Activated CD4-positive, alpha-beta T cell treated with anti-CD3 and anti-CD28 coated beads, Interleukin-2, Interleukin-6, amounts not matched to agents 100 ng/mL and 50 ng/mL, durations not matched to agents 16 hours and 8 hours (primary cell): ENCODE measurements around the gene SRRM1.

ENCODE experiments used
- DNase-seq: peaks from one replicate; pipeline ENCODE4 v3.0.0-alpha.2; 2020

Gene SRRM1

DNA sequence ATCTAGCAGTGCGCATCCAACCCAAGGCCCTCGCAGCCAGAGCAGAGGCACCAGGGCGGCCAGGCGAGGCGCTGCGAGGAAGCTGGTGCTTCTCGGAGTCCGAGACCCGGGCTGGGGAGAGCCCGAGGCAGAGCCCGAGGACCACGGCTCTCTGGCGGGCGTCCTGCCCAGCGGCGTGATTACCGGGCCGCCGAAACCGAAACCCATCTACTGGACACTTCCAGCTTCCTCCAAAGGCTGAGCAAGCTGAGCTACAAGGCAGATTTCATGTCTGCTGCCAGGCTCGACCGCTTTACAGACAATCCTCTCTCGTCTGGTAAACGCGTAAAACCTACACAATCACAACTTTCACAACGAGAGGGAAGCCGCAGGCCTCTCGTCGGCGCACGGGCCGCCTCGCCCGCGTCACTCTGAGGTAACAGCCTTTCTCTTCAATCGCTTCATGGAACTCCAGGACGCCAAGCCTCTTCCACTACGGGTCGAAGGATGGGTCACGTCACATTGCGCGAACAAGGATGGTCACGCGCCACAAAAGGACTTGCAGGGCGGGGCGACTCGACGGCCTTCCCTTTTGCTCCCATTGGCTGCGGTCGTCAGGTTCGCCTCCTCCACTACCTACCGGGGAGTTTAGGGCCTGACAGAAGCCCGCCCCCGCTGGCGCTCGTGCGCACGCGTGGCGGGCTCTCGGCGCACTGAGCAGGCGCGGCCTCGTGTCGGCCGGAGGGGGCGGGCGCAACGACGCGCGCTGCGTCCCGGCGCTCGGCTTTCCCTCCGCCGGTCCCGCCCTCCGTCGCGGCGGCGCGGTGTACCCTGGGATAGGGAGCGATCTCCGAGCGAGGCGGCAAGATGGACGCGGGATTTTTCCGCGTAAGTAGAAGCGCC is at the start of gene SRRM1:
Gene SRRM1, plus strand, starts transcription at position 822 of the 882 bp plus-strand sequence. Its CDS starts 25 bp downstream, at position 847.
- DNase-seq: peak; percentile 99

GRCh38 chr1:24594328-24594598 is 48.8 kb upstream of the SRRM1 start:
- DNase-seq: no peak

- no peak for DNase-seq
Measured at GRCh38 chr1:24596401-24596880, 46.7 kb upstream of the SRRM1 start.

DNA sequence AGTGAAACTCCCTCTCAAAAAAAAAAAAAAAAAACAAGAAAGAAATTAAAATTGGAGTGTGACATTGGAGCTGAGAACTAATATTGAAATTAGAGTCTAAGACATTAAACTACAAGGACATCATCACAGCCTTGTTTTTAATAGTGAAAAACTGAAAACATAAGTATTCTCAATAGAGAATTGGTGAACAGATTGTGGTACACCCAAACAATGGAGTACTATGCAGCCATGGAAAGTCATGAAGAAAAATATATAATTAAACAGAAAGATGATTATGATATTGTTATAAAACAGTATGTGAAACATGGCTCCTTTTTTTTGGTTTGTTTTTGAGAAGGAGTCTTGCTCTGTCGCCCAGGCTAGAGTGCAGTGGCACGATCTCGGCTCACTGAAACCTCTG is 43.8 kb upstream of the SRRM1 start:
- no peak for DNase-seq

DNA sequence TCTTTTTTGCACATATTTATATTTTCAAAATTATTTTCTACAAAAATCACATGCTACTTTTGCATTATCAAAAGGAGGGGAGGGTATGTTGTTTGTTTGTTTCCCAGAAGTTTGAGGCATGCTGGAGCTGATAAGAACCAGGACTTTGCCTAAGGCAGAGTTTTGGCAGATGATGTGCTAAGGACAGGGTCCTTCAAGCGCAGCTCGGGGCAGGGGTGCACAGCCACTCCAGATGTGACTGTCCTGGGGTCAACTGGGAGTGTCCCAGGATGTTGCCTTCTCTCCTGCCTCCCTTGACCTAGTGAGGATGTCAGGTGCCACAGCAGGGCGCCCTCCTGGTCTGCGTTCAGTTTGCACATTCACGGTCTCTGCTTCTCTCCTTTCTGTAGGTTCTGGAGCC is 42.6 kb upstream of the SRRM1 start:
- no peak for DNase-seq

GRCh38 chr1:24605534-24606295 is 37.4 kb upstream of the SRRM1 start:
- no peak for DNase-seq

DNA sequence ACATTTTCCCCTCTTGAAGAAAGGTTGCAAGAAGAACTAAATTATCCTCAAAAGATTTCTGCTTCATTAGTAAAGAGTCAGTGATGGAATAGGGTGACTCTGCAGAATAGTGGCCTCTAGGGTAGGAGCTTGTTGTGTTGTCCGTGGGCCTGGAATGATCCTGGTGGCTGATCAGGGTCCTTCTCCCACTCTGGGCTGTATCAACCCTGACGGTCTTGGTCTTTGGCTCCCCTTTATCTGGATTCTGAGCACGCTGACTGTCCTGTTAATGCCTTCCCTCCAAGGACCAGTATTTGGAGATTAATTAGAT is 36.9 kb upstream of the SRRM1 start:
- DNase-seq: no peak

DNA sequence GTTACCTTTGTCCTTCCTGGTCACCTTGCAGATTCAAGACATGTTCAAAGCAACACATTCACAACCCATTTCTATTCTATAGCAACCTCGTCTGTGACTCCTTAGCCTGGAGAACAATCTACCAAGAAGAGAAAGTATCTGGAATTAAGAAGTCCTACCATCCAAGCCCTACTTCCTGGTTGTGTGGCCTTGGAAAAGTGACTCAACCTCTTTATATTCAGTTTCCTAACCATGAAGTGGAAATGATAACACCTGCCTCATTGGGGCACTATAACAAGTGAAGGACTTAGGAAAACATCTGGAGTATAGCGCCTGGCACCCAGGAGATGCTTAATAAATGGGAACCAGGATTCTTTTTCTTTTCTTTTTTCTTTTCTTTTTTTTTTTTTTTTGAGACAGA is 36.5 kb upstream of the SRRM1 start:
- no peak for DNase-seq

DNA sequence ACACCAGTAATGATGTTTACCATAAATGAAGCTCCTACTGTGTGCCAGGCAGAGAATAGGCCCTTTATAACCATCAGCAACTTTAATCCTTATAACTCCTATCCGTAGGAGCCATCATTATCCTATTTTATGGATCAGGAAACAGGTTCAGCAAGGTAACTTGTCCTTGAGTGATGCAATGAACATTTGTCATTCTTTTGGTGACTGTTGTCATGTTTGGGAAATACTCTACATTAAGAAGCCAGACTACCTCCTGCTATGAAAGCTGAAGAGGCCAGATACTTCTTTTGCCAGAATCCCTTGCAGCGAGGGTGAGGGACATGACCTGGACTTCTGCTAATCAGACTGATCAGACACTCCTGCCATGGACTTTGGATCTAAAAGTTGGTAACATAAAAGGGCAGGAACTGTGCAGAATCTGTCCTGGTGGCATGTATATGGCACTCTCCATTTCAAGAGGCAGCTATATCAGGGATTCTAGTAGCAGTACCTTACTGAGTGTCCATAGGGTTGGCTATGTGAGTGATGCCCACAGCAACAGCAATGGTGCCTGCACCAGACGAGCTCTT is 33.1 kb upstream of the SRRM1 start:
- DNase-seq: no peak

DNA sequence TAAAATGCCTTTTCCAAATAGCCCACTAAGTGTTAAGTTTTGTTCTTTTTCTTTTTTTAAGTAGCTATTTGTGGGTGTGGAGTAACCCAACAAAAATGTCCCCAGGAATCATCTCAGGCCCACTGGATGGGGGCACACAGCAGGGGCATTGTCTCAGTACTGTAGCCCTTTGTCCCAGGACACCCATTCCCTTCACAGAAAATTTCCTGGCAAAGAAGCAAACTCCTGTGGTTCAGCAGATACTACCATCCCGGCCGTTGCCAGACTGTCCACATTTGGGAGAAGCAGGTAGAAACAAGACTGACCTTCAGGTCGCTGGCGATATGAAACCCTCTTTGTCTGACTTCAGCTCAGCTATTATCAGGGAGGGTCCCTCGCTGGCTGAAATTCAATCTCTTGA is 23.7 kb upstream of the SRRM1 start:
- no peak for DNase-seq

DNA sequence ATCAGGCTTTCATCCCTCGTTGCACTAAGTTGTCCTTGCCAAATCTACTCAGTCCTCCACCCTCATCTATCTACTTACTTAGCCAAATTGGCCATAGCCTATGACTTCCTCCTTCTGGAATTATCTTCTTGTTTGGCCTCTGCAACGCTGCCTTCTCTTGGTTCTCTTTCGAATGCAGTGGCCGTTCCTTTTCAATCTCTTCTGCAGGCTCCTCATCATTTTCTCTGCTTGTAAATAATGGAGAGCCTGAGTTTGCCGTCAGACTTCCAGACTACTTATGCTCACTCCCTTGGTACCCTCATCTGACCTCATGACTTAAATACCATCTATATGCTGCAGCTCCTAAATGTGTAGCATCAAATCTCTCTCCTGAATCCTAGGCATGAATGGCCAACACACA is 22.4 kb upstream of the SRRM1 start:
- no peak for DNase-seq

- DNase-seq: no peak
Measured at GRCh38 chr1:24621121-24621520, 22.0 kb upstream of the SRRM1 start.

DNA sequence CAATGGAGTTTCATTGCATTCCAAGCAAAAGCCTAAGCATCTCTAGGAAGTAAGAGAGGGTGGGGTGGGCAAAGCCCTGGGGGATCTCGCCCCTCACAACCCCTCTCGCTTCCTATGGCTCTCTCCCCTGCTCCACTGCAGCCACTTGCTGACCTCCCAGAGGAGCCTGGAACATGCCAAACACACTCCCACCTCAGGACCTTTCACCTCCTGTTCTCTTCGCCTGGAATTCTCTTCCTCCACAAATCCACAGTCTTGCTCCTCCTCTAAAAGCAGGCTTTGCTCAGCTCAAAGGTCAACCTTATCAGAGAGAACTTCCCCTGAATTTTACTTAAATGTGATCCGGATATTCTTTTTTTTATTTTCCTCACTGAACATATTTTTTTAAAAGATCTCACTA is 20.9 kb upstream of the SRRM1 start:
- DNase-seq: no peak

DNA sequence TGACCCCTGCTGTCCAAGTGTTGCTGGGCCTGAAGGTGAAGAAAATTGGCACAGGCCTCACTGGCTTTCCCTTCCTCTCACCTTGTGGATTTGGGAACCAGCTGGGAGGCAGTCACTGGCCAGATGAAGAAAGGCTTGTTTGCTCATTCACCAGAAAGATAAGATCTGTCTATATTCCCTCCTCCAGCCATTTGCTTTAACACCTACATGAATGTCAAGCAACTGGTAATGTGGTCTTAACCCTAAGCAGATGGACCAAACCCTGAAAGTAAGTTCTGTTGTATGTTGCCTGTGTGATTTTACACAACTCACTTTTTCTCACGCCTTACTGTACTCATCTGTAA is 10.3 kb upstream of the SRRM1 start:
- no peak for DNase-seq

DNA sequence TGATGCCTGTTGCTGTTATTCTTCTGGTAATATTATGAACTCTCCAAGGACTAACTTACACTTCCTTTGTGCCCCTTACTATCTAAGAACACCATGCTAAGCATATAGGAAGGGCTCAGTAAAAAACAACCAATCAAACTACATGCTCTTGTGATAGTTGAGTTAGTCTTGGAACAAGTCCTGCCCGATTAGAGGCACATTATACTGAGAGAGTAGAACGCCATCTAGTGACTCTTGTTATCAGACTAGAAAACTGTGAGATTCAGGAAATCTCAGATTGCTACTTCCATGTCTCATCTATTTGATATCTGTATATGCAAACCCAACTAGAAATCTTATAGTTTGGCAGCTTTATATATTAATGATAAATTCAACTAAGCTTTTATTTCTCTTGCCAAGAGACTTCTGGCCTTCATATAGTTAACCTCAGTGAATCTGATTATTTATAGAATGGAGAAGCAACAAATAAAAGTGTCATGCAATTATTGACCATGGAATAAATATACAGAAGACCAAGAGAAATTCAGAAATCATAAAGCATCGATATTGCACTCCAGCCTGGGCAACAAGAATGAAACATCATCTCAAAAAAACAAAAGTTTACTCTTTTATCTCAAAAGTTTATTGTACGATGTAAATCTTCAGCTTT is 7.8 kb upstream of the SRRM1 start:
- DNase-seq: peak; percentile 60

DNA sequence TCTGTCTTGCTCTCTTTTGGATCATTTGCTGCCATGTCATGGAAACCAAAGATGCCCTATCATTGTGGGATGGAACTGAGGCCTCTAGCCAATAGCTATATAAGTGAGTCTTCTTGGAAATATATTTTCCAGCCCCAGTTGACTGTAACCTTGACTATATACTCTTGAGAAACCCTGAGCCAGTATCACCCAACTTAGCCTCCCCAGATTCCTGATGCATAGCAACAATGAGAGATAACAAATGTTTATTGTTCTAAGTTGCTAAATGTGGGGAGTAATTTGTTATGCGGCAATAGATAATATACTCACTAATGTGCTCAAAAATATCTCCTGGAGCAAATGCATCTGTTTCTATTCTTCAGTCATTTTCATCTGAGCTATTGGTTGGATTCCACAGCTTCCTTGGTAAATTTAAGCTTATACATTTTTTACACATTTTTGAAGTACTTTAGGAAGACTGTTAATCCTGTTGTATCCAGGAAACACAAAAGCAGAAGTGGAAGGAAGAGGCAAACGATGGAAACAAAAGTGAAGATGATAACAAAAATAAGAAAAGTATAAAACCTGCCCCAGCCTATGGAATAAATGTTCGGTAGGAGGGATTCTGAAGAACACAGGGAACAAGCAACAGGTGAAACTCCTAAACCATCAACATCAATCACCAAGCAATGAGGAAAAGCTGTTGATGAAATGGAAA is 6.3 kb upstream of the SRRM1 start:
- DNase-seq: no peak

DNA sequence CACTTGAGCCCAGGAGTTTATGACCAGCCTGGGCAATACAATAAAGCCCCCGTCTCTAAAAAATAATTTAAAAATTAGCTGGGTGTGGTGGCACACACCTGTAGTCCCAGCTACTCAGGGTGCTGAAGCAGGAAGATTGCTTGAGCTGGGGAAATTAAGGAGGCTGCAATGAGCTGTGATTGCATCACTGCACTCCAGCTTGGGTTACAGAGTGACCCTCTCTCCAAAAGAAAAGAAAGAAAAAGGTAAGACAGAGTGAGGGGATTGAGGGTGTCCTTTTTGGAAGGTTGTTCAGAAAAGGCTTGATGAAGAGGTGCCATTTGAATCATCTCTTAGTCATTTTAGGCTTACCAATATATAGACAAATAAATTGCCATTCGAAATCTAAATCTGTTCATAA is 4.0 kb upstream of the SRRM1 start:
- no peak for DNase-seq

DNA sequence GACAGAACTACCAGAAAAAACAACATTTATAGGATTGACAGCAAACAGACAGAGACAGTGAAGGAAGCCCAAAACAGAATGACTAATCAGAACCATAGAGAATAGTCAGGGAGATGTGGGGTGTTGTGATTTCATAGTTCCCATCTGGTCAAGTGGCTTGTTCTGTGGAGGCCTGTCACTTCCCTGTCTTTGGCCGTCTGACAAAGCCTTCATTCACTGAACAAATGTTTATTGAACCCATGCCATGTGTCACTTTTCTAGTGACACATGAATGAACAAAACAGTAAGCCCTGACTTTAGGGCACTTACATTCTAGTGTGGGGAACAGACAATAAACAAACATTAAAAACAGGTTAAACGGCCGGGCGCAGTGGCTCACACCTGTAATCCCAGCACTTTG is 3.2 kb upstream of the SRRM1 start:
- DNase-seq: no peak

DNA sequence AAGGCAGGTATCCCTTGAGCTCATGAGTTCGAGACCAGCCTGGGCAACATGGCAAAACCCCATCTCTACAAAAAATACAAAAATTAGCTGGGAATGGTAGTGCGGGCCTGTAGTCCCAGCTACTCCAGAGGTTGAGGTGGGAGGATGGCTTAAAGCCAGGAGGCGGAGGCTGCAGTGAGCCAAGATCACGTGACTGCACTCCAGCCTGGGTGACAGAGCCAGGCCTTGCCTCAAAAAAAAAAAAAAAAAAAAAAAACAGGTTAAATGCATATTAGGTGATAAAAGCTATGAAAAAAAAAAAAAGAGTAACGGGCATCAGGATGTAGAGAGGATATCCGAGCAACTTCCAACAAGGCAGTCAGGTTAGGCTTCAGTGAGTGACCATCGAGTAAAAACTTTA is 2.8 kb upstream of the SRRM1 start:
- no peak for DNase-seq

DNA sequence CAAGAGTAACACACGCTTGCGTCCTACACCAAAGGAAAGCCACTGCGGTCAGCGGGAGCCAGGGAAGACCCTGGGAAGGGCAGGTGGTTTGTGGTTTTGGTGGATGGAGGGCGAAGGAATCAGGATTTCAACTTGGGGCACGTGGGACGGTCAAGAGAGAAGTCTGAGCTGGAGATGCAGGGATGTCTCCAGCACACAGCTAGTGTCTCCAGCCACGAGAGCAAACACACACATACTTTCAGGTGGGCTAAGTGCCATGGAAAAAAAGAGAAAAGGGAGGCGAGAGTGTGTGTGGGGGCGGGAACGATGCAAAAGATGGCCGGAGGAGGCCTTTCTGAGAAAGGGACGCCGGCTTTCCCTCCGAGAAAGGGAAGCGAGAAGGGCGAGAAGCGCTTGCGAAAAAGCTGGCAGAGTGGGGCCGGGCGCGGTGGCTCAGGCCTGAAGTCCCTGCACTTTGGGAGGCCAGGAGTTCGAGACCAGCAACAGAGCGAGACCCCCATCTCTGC is 1.4 kb upstream of the SRRM1 start:
- DNase-seq: peak; percentile 59

- no peak for DNase-seq
Measured at GRCh38 chr1:24643363-24644099, 429 bp downstream of the SRRM1 start.

DNA sequence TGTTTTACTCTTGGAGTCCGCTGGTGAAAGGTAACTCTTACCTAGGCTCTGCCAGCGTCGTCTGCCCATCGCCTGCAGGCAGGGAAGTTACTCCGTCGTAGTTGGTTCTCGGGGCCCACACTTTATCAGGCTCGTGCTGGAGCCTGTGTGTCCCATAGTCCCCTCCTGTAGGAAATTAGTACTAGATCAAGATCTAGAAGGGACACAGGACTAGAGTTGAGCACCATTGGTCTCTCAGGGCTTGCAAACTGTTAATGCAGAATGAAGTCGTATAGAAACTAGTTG is 940 bp downstream of the SRRM1 start:
- peak; percentile 39 for DNase-seq

GRCh38 chr1:24648919-24649318 is 5.8 kb downstream of the SRRM1 start:
- DNase-seq: no peak
